ENCODE measurements around the gene JAZF1.

Gene JAZF1

DNA sequence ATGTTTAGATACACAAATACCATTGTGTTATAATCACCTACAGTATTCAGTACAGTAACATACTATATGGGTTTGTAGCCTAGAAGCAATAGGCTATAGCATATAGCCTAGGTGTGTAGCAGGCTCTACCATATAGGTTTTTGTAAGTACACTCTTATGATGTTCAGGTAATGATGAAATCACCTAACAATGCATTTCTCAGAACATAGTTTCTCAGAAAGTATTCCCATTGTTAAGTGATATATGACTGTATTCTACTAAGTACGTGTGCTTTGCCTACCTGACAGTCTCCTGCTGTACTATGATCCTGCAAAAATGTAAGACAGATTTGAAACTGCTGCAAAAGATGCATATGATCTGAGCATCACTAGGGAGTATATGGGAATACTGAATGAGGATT lies 137.9 kb downstream of the JAZF1 start:
- H3K27ac ChIP-seq (ENCODE audit: low read depth, low read length) = no peak overlapping the region
- H3K27me3 ChIP-seq (ENCODE audit: insufficient read depth, low read length) = no peaks in the 10 kb centered on the region
- H3K79me2 ChIP-seq (ENCODE audit: control insufficient read depth, insufficient read depth, low read length, unreplicated experiment) = peaks cover 8% of the 10 kb centered on the region
- H3K4me3 ChIP-seq (ENCODE audit: low read depth, low read length) = no peak overlapping the region
- no peaks in the 10 kb centered on the region for H3K36me3 ChIP-seq (ENCODE audit: insufficient read depth, low read length)
- no peak overlapping the region for H2AFZ ChIP-seq (ENCODE audit: low read length, unreplicated experiment)
- H3K4me1 ChIP-seq (ENCODE audit: control insufficient read depth, insufficient read depth, low read length, unreplicated experiment) = peaks cover 44% of the 10 kb centered on the region

DNA sequence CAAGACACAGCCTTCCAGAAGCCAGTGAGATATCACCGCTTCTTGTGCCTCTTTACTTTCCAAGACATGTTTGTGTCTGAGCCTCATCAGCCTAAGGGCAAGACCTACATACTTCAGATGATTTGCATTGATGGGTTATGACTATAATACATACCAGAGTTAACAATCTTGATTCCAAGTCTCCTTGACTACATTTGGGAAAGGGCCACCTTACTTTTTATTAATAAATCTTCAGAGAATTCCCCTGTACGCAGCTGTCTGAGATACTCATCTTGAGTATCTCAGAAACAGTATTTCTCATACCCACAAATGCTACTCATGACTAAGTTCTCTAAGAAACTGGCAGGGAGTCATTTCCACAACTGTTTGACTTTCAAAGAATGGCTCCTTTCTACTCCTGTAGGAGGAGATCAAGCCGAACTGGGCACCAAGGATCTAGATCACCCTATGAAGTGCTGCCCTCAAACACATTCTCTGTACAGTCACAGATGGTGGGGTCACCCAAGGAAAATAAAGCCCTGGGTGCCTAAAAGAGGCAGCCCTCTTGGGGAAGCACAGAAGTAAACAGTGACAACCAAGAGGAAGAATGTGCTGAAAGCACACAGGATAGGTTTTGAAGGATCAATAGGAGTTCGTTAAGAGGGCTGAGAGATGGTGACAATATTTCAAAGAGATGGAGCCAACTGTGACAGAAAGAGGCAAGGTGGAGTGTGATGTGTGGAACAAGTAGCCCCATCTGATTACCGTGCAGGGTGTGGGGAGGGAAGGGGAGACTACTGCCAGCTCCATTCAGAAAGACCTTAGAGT lies 138.9 kb downstream of the JAZF1 start:
- peaks cover 50% of the 10 kb centered on the region for H3K4me1 ChIP-seq (ENCODE audit: control insufficient read depth, insufficient read depth, low read length, unreplicated experiment)
- H3K36me3 ChIP-seq (ENCODE audit: insufficient read depth, low read length) = no peaks in the 10 kb centered on the region
- H3K27me3 ChIP-seq (ENCODE audit: insufficient read depth, low read length) = no peaks in the 10 kb centered on the region
- peak overlapping the region; percentile 2 for H2AFZ ChIP-seq (ENCODE audit: low read length, unreplicated experiment)
- peak overlapping the region; percentile 7; the same call in 1 of the 2 replicates for H3K4me3 ChIP-seq (ENCODE audit: low read depth, low read length)
- peak overlapping the region; percentile 81 for H3K27ac ChIP-seq (ENCODE audit: low read depth, low read length)
- H3K79me2 ChIP-seq (ENCODE audit: control insufficient read depth, insufficient read depth, low read length, unreplicated experiment) = peaks cover 8% of the 10 kb centered on the region

DNA sequence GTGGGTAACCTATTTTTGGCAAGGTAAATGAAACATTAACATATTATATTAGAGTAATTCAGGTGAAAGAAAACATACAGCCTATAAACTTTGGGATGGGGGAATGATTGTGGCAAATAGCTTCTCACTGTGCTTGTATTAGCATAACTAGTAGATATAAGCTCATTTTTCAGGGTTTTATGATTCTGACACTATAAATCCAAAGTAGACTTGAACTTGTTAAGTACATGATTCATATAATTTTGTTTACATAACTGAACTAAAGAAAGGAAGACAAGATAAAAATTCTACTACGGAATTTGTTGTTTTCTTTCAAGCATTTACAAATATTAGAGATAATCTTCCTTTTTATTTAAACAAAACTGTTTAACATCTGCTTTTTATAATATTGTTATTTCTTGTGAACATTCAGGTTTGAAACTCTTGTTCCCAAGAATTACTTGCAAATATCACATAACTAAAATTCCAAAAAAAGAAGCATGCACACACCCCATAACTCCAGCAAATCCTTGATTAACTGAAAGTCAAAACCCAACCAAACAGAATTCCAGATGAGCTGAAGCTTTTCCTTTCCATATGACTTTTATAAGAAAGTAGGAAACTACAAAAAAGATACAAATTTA lies 142.3 kb downstream of the JAZF1 start:
- Histone ChIP-seq H3K4me3 (ENCODE audit: low read depth, low read length) (peak overlapping the region; percentile 62), H2AFZ (ENCODE audit: low read length, unreplicated experiment) (no peak overlapping the region), H3K36me3 (ENCODE audit: insufficient read depth, low read length) (no peaks in the 10 kb centered on the region), H3K4me1 (ENCODE audit: control insufficient read depth, insufficient read depth, low read length, unreplicated experiment) (peaks cover 74% of the 10 kb centered on the region), H3K27ac (ENCODE audit: low read depth, low read length) (peak overlapping the region; percentile 96), H3K27me3 (ENCODE audit: insufficient read depth, low read length) (no peaks in the 10 kb centered on the region), H3K79me2 (ENCODE audit: control insufficient read depth, insufficient read depth, low read length, unreplicated experiment) (peaks cover 24% of the 10 kb centered on the region)

DNA sequence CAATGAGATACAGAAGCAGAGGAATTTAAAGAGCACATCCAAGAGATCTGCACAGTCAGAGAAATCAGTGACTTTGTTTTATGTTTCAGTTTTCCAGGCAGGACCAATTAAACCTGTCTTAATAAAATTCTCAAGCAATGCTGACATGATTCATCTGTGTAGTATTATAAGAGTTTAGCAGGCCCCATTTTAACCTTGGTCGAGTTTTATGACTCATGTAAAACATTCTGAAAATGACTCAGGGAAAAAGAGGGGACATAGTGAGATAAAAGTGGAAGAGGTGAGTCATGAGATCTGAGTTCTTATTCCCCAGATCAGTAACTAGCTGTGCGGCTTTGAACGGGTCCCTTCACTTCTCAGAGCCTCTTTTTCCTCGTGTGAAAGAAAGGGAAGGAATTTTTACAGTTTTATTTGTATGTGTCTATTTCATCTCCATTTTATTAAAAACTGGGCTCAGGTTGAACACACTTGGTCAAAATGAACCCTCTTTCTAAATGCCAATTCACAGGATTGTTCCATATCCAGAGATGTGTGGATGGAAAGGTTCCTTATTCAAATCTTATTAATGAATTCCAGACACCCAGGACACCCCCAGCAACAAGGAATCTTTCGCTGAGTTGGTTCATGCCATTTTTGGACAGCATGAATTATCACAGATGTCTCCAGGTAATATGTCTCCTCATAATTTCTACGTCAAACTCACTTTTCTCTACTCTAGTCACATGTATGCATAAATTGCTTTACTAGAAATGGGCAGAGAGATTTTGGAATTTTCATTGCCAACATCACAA lies 143.2 kb downstream of the JAZF1 start:
- H3K27me3 ChIP-seq (ENCODE audit: insufficient read depth, low read length) = no peaks in the 10 kb centered on the region
- H3K36me3 ChIP-seq (ENCODE audit: insufficient read depth, low read length) = no peaks in the 10 kb centered on the region
- H3K4me3 ChIP-seq (ENCODE audit: low read depth, low read length) = peak overlapping the region; percentile 66
- H3K4me1 ChIP-seq (ENCODE audit: control insufficient read depth, insufficient read depth, low read length, unreplicated experiment) = peaks cover 74% of the 10 kb centered on the region
- H3K79me2 ChIP-seq (ENCODE audit: control insufficient read depth, insufficient read depth, low read length, unreplicated experiment) = peaks cover 26% of the 10 kb centered on the region
- H2AFZ ChIP-seq (ENCODE audit: low read length, unreplicated experiment) = peak overlapping the region; percentile 52
- peak overlapping the region; percentile 96 for H3K27ac ChIP-seq (ENCODE audit: low read depth, low read length)

DNA sequence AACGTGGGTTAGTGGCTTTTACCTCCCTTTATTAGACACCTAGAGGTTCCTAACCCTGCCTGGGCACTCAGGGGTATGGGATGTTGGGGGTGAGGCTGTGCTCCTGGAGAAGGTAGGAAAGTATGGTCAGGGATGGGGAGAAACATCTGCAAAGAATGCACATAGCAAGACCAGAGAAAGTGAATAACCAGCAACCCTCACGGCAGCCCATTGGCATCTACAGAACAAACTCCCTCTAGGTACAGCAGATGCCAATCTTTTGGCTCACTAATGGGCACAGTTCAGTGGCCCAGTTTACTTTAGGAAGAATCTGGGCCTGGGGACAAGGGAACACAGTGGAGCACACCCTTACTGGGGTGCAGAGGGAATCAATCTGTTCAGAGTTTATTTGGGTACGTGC lies 143.9 kb downstream of the JAZF1 start:
- peak overlapping the region; percentile 66 for H3K4me3 ChIP-seq (ENCODE audit: low read depth, low read length)
- no peak overlapping the region for H2AFZ ChIP-seq (ENCODE audit: low read length, unreplicated experiment)
- H3K27ac ChIP-seq (ENCODE audit: low read depth, low read length) = peak overlapping the region; percentile 96

GRCh38 chr7:28033386-28033785 lies 147.2 kb downstream of the JAZF1 start:
- Histone ChIP-seq H2AFZ (ENCODE audit: low read length, unreplicated experiment) (no peak overlapping the region), H3K4me1 (ENCODE audit: control insufficient read depth, insufficient read depth, low read length, unreplicated experiment) (peaks cover 36% of the 10 kb centered on the region), H3K4me3 (ENCODE audit: low read depth, low read length) (no peak overlapping the region), H3K27me3 (ENCODE audit: insufficient read depth, low read length) (no peaks in the 10 kb centered on the region), H3K79me2 (ENCODE audit: control insufficient read depth, insufficient read depth, low read length, unreplicated experiment) (peaks cover 23% of the 10 kb centered on the region), H3K27ac (ENCODE audit: low read depth, low read length) (no peak overlapping the region), H3K36me3 (ENCODE audit: insufficient read depth, low read length) (no peaks in the 10 kb centered on the region)

More for the DNA sequence above, 143.9 kb downstream of the JAZF1 start:
- H3K79me2 ChIP-seq (ENCODE audit: control insufficient read depth, insufficient read depth, low read length, unreplicated experiment) = peaks cover 26% of the 10 kb centered on the region
- H3K36me3 ChIP-seq (ENCODE audit: insufficient read depth, low read length) = no peaks in the 10 kb centered on the region
- peaks cover 69% of the 10 kb centered on the region for H3K4me1 ChIP-seq (ENCODE audit: control insufficient read depth, insufficient read depth, low read length, unreplicated experiment)
- no peaks in the 10 kb centered on the region for H3K27me3 ChIP-seq (ENCODE audit: insufficient read depth, low read length)

DNA sequence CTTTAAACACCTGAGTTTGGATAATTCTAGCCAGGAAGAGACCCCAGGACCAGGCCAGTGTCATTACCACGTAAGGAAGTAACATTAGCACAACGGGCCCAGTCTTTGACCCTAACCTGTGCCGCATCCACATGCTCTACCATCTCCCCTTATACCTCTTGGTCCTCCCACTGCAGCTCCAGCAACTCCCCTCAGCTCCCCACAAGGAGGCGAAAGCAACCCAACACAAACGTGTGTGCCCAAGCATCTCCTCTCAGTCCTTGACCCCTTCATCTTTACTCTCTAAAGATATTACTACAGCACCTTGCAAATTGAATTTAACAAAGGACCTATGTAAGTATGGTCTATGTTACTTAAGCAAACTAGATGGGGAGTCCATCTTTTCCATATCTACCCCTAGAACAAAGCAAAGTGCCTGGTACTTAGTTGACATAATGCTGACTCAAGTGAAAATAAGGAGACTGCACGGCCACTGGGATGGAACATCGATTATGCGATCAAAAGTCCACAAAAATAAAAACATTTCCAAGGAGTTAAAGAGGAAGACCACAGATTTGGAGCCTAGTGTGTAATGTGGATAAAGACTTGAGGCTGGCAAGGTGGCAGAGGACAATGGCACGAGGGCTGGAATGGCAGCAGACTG lies 147.7 kb downstream of the JAZF1 start:
- H3K27ac ChIP-seq (ENCODE audit: low read depth, low read length) = no peak overlapping the region
- H3K27me3 ChIP-seq (ENCODE audit: insufficient read depth, low read length) = no peaks in the 10 kb centered on the region
- H3K4me1 ChIP-seq (ENCODE audit: control insufficient read depth, insufficient read depth, low read length, unreplicated experiment) = peaks cover 32% of the 10 kb centered on the region
- no peaks in the 10 kb centered on the region for H3K36me3 ChIP-seq (ENCODE audit: insufficient read depth, low read length)
- H2AFZ ChIP-seq (ENCODE audit: low read length, unreplicated experiment) = no peak overlapping the region
- H3K79me2 ChIP-seq (ENCODE audit: control insufficient read depth, insufficient read depth, low read length, unreplicated experiment) = peaks cover 23% of the 10 kb centered on the region
- H3K4me3 ChIP-seq (ENCODE audit: low read depth, low read length) = no peak overlapping the region

DNA sequence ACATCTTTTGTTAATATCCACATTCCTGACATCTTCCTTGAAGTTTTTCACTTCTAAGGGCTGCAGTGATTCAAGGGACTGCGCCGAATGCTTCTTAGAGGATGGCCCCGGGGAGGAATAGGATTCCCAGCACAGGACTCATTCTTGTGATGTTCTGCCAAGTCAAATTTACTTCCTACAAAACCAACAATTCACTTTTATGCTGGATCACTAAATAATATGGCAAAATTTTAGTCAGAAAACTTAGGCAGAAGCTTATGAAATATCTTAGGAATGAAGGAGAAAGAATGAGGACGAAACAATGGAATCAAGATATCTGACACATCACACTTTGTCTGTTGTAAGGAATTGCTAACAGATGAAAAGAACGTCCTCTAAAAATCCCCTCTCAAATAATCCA lies 151.5 kb downstream of the JAZF1 start:
- peaks cover 2% of the 10 kb centered on the region for H3K4me1 ChIP-seq (ENCODE audit: control insufficient read depth, insufficient read depth, low read length, unreplicated experiment)
- peaks cover 11% of the 10 kb centered on the region for H3K79me2 ChIP-seq (ENCODE audit: control insufficient read depth, insufficient read depth, low read length, unreplicated experiment)
- no peaks in the 10 kb centered on the region for H3K36me3 ChIP-seq (ENCODE audit: insufficient read depth, low read length)
- peak overlapping the region; percentile 6; the same call in 1 of the 2 replicates for H3K4me3 ChIP-seq (ENCODE audit: low read depth, low read length)
- no peak overlapping the region for H2AFZ ChIP-seq (ENCODE audit: low read length, unreplicated experiment)
- H3K27me3 ChIP-seq (ENCODE audit: insufficient read depth, low read length) = no peaks in the 10 kb centered on the region
- no peak overlapping the region for H3K27ac ChIP-seq (ENCODE audit: low read depth, low read length)

DNA sequence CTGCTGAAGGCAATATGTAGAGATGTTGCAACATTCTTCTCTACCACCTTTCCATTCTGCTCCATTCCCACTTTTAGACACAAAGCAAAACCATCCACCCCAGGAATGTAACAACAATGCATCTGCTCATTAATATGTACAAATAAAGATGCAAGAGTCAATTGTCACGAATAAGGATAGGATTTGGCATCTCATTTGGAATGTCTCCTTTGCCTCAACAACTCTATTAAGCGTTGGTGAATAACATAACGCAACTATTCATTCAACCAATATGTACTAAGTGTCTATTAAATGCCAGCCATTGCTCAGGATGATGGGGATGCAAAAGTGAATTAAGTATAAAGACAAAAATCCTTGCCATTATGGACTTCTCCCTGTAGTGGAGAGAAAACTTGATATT lies 152.1 kb downstream of the JAZF1 start:
- Histone ChIP-seq H3K27ac (ENCODE audit: low read depth, low read length) (no peak overlapping the region), H3K36me3 (ENCODE audit: insufficient read depth, low read length) (no peaks in the 10 kb centered on the region), H3K4me1 (ENCODE audit: control insufficient read depth, insufficient read depth, low read length, unreplicated experiment) (no peaks in the 10 kb centered on the region), H2AFZ (ENCODE audit: low read length, unreplicated experiment) (no peak overlapping the region), H3K27me3 (ENCODE audit: insufficient read depth, low read length) (no peaks in the 10 kb centered on the region), H3K4me3 (ENCODE audit: low read depth, low read length) (no peak overlapping the region), H3K79me2 (ENCODE audit: control insufficient read depth, insufficient read depth, low read length, unreplicated experiment) (peaks cover 7% of the 10 kb centered on the region)

GRCh38 chr7:28026237-28026636 lies 154.4 kb downstream of the JAZF1 start:
- Histone ChIP-seq H3K4me1 (ENCODE audit: control insufficient read depth, insufficient read depth, low read length, unreplicated experiment) (no peaks in the 10 kb centered on the region), H3K27ac (ENCODE audit: low read depth, low read length) (no peak overlapping the region), H2AFZ (ENCODE audit: low read length, unreplicated experiment) (no peak overlapping the region), H3K36me3 (ENCODE audit: insufficient read depth, low read length) (no peaks in the 10 kb centered on the region), H3K79me2 (ENCODE audit: control insufficient read depth, insufficient read depth, low read length, unreplicated experiment) (peaks cover 4% of the 10 kb centered on the region), H3K27me3 (ENCODE audit: insufficient read depth, low read length) (no peaks in the 10 kb centered on the region), H3K4me3 (ENCODE audit: low read depth, low read length) (no peak overlapping the region)
